HG03439 (cell line): ENCODE measurements around the gene AMN1.
"Not testable (repeated sequence)": the region's sequence is repeated elsewhere in the genome, so short reads cannot be mapped to it uniquely, and the experiment has no call there.

Experiments
- ATAC-seq: cut with Tn5 transposase; IDR thresholded peaks from one replicate; pipeline ENCODE4 v1.9.1; 2021; ENCODE audit warnings: mild to moderate bottlenecking, moderate library complexity; ENCODE audit not compliant: unreplicated experiment

The AMN1 gene

GRCh38 chr12:31728917-31729640 lies at the start of gene AMN1:
Gene AMN1, minus strand, starts transcription at chr12:31729021. Its CDS starts 13 bp downstream, at chr12:31729008.
- ATAC-seq: peak; percentile 95

GRCh38 chr12:31773867-31774266 lies 45.0 kb upstream of the AMN1 start:
- no peak for ATAC-seq

GRCh38 chr12:31773223-31773750 lies 44.5 kb upstream of the AMN1 start:
- no peak for ATAC-seq

GRCh38 chr12:31772685-31773222 lies 43.9 kb upstream of the AMN1 start:
- no peak for ATAC-seq

- no peak for ATAC-seq
Observed at GRCh38 chr12:31772186-31772585, 43.4 kb upstream of the AMN1 start.

- no peak for ATAC-seq
Observed at GRCh38 chr12:31768046-31768445, 39.2 kb upstream of the AMN1 start.

- ATAC-seq: no peak
Observed at GRCh38 chr12:31765931-31766330, 37.1 kb upstream of the AMN1 start.

GRCh38 chr12:31759632-31760459 lies 31.0 kb upstream of the AMN1 start:
- ATAC-seq: no peak

- ATAC-seq: not testable (repeated sequence)
Observed at GRCh38 chr12:31758297-31758696, 29.5 kb upstream of the AMN1 start.

GRCh38 chr12:31756977-31757420 lies 28.2 kb upstream of the AMN1 start:
- no peak for ATAC-seq

- no peak for ATAC-seq
Observed at GRCh38 chr12:31752450-31752849, 23.6 kb upstream of the AMN1 start.

- no peak for ATAC-seq
Observed at GRCh38 chr12:31751085-31751484, 22.3 kb upstream of the AMN1 start.

GRCh38 chr12:31750747-31751039 lies 21.9 kb upstream of the AMN1 start:
- ATAC-seq: no peak

GRCh38 chr12:31749024-31749704 lies 20.3 kb upstream of the AMN1 start:
- peak; percentile 89 for ATAC-seq

GRCh38 chr12:31745242-31745641 lies 16.4 kb upstream of the AMN1 start:
- ATAC-seq: no peak

- ATAC-seq: not testable (repeated sequence)
Observed at GRCh38 chr12:31744363-31744762, 15.5 kb upstream of the AMN1 start.

GRCh38 chr12:31742891-31743290 lies 14.1 kb upstream of the AMN1 start:
- no peak for ATAC-seq

GRCh38 chr12:31740628-31741027 lies 11.8 kb upstream of the AMN1 start:
- ATAC-seq: no peak

GRCh38 chr12:31737763-31738162 lies 8.9 kb upstream of the AMN1 start:
- no peak for ATAC-seq

- ATAC-seq: no peak
Observed at GRCh38 chr12:31737345-31737744, 8.5 kb upstream of the AMN1 start.

GRCh38 chr12:31736472-31736871 lies 7.7 kb upstream of the AMN1 start:
- ATAC-seq: no peak
